H1 (cell line): Measurements from ENCODE around the gene FIGNL2. TPM values are rescaled to one million over a fixed set of nuclear protein-coding genes. Genes with fewer than 3 reads are reported as not detected.

ENCODE experiments used
- CTCF ChIA-PET: fragments of 300-600 bp; sonication (Branson Sonifier 250); formaldehyde crosslinking; loops from one replicate; lab custom pipeline; 2021; ENCODE audit not compliant: partially characterized antibody; lab: Charles Lee
- POLR2A ChIA-PET: fragments of 300-600 bp; sonication (Branson Sonifier 250); formaldehyde crosslinking; loops from one replicate; lab custom pipeline; 2021; ENCODE audit warnings: inconsistent platforms; ENCODE audit not compliant: partially characterized antibody; lab: Charles Lee
- DNase-seq, 2 experiments: peaks; one replicate each; pipeline versions ENCODE4 v3.0.0 to v3.0.0-alpha.2; 2010 to 2022; ENCODE audit warnings: low spot score in 2 of 2, low read depth in 1 of 2, mixed read lengths in 1 of 2
- FAIRE-seq: peaks from 2 replicates; lab custom pipeline; 2011; peaks lifted over from hg19 to GRCh38; lab: Jason Lieb, UNC
- H2AFZ ChIP-seq: 2 replicates; pipeline ENCODE4 v1.8.1; 2012; ENCODE audit warnings: low read length, inconsistent platforms
- H2AK5ac ChIP-seq: 2 replicates; pipeline ENCODE4 v1.6.1; 2013; ENCODE audit warnings: low read depth, low read length
- H2BK120ac ChIP-seq: replicated peaks from 2 replicates; pipeline ENCODE3; 2013; ENCODE audit warnings: low read depth, low read length, inconsistent platforms
- H2BK12ac ChIP-seq: 2 replicates; pipeline ENCODE4 v1.6.1; 2013; ENCODE audit warnings: low read depth, low read length
- H2BK15ac ChIP-seq: 2 replicates; pipeline ENCODE4 v1.6.1; 2013; ENCODE audit warnings: low read length
- H2BK20ac ChIP-seq: 2 replicates; pipeline ENCODE4 v1.6.1; 2013; ENCODE audit warnings: low read length
- H2BK5ac ChIP-seq: 2 replicates; pipeline ENCODE4 v1.6.1; 2013; ENCODE audit warnings: low read depth, low read length
- H3K14ac ChIP-seq: 2 replicates; pipeline ENCODE4 v1.6.1; 2013; ENCODE audit warnings: inconsistent platforms; ENCODE audit not compliant: insufficient read length
- H3K18ac ChIP-seq: 2 replicates; pipeline ENCODE4 v1.6.1; 2013; ENCODE audit warnings: low read length; ENCODE audit errors: extremely low read depth
- H3K23ac ChIP-seq: 2 replicates; pipeline ENCODE4 v1.6.1; 2013; ENCODE audit warnings: inconsistent platforms; ENCODE audit not compliant: insufficient read length
- H3K23me2 ChIP-seq: 2 replicates; pipeline ENCODE4 v1.6.1; 2013; ENCODE audit warnings: low read depth, low read length
- H3K27ac ChIP-seq: 2 replicates; pipeline ENCODE4 v1.6.1; 2011; ENCODE audit warnings: low read depth, low read length, inconsistent platforms
- H3K27me3 ChIP-seq, 4 experiments: replicated peaks in 1 of 4; 1 replicate in 1 of 4; 2 replicates in 3 of 4; pipeline versions ENCODE4 v1.6.1 to v1.8.1; 2011 to 2013; ENCODE audit warnings: low read length in 3 of 4, mild to moderate bottlenecking in 3 of 4, inconsistent platforms in 2 of 4, mixed read lengths in 2 of 4, moderate library complexity in 1 of 4; ENCODE audit not compliant: control insufficient read depth in 3 of 4, insufficient read depth in 3 of 4; ENCODE audit errors: extremely low read depth in 1 of 4
- H3K36me3 ChIP-seq, 4 experiments: 2 replicates each; pipeline versions ENCODE4 v1.6.1 to v1.8.1; 2011 to 2013; ENCODE audit warnings: mild to moderate bottlenecking in 4 of 4, low read length in 3 of 4, moderate library complexity in 2 of 4, control low read depth in 1 of 4, inconsistent platforms in 1 of 4; ENCODE audit not compliant: insufficient read depth in 4 of 4, control insufficient read depth in 2 of 4
- H3K4ac ChIP-seq: replicated peaks from 2 replicates; pipeline ENCODE3; 2013; ENCODE audit warnings: low read length, low read depth, mixed read lengths, inconsistent platforms; ENCODE audit not compliant: insufficient read length
- H3K4me1 ChIP-seq, 4 experiments: replicated peaks in 1 of 4; 1 replicate in 1 of 4; 2 replicates in 3 of 4; pipeline versions ENCODE4 v1.6.1 to v1.8.1; 2011 to 2013; ENCODE audit warnings: low read length in 3 of 4, inconsistent platforms in 2 of 4, mixed read lengths in 1 of 4; ENCODE audit not compliant: insufficient read depth in 4 of 4, control insufficient read depth in 3 of 4
- H3K4me2 ChIP-seq, 2 experiments: 2 replicates each; pipeline versions ENCODE4 v1.6.1 to v1.8.1; 2011 to 2013; ENCODE audit warnings: low read depth in 2 of 2, low read length in 2 of 2, control low read depth in 1 of 2, inconsistent platforms in 1 of 2, mild to moderate bottlenecking in 1 of 2; ENCODE audit not compliant: insufficient read depth in 1 of 2
- H3K4me3 ChIP-seq, 4 experiments: fragments of 200-600, 300-600 bp in 1 of 4; sonication (generic), shearing (Covaris generic), sonication (Bioruptor Twin) in 1 of 4; 2 replicates each; pipeline versions ENCODE4 v1.5.1 to v1.8.1; 2011 to 2016; ENCODE audit warnings: low read length in 4 of 4, low read depth in 3 of 4, control low read depth in 2 of 4, inconsistent platforms in 2 of 4, mild to moderate bottlenecking in 2 of 4, mixed read lengths in 1 of 4, moderate library complexity in 1 of 4; ENCODE audit not compliant: insufficient read depth in 2 of 4; ENCODE audit errors: extremely low read depth in 1 of 4
- H3K56ac ChIP-seq: replicated peaks from 2 replicates; pipeline ENCODE3; 2013; ENCODE audit warnings: low read depth, mild to moderate bottlenecking, mixed read lengths, low read length, inconsistent platforms; ENCODE audit not compliant: insufficient read length
- H3K79me1 ChIP-seq: 2 replicates; pipeline ENCODE4 v1.6.1; 2013; ENCODE audit warnings: low read depth, low read length, control low read depth
- H3K79me2 ChIP-seq, 2 experiments: 2 replicates each; pipeline versions ENCODE4 v1.6.1 to v1.8.1; 2012 to 2013; ENCODE audit warnings: low read length in 2 of 2, mild to moderate bottlenecking in 2 of 2, inconsistent platforms in 1 of 2; ENCODE audit not compliant: insufficient read depth in 2 of 2, control insufficient read depth in 1 of 2
- H3K9ac ChIP-seq, 4 experiments: replicated peaks in 1 of 4; 1 replicate in 1 of 4; 2 replicates in 3 of 4; pipeline versions ENCODE4 v1.6.1 to v1.8.1; 2011 to 2013; ENCODE audit warnings: low read depth in 3 of 4, low read length in 3 of 4, control low read depth in 2 of 4, mild to moderate bottlenecking in 2 of 4, moderate library complexity in 2 of 4, inconsistent platforms in 1 of 4; ENCODE audit errors: extremely low read depth in 1 of 4
- H3K9me3 ChIP-seq, 2 experiments: 2 replicates each; pipeline versions ENCODE4 v1.6.1 to v1.8.1; 2012 to 2013; ENCODE audit warnings: mild to moderate bottlenecking in 2 of 2, moderate library complexity in 2 of 2, control low read depth in 1 of 2, inconsistent platforms in 1 of 2, low read depth in 1 of 2, low read length in 1 of 2, mixed read lengths in 1 of 2; ENCODE audit not compliant: insufficient read depth in 2 of 2
- H4K20me1 ChIP-seq, 2 experiments: replicated peaks in 1 of 2; 2 replicates each; pipeline versions ENCODE3 to v1.8.1; 2011 to 2013; ENCODE audit warnings: inconsistent platforms in 2 of 2, low read length in 2 of 2, mild to moderate bottlenecking in 1 of 2; ENCODE audit not compliant: insufficient read depth in 2 of 2, control insufficient read depth in 1 of 2
- H4K5ac ChIP-seq: 2 replicates; pipeline ENCODE4 v1.6.1; 2013; ENCODE audit warnings: low read length, low read depth, mixed read lengths, inconsistent platforms; ENCODE audit not compliant: insufficient read length
- H4K8ac ChIP-seq: 2 replicates; pipeline ENCODE4 v1.8.0; 2013; ENCODE audit warnings: mild to moderate bottlenecking, moderate library complexity, low read length, inconsistent platforms; ENCODE audit not compliant: insufficient read depth; ENCODE audit errors: extremely low read depth
- H4K91ac ChIP-seq: replicated peaks from 2 replicates; pipeline ENCODE3; 2013; ENCODE audit warnings: low read length, mixed read lengths, inconsistent platforms; ENCODE audit not compliant: insufficient read length
- BCL11A ChIP-seq, 2 experiments: IDR thresholded peaks; one replicate each; pipeline ENCODE4 v1.6.1; 2011; ENCODE audit warnings: low read depth in 2 of 2, low read length in 2 of 2, mild to moderate bottlenecking in 2 of 2
- GABPA ChIP-seq: IDR thresholded peaks from 2 replicates; pipeline ENCODE4 v1.6.1; 2011; ENCODE audit warnings: mild to moderate bottlenecking, low read length, moderate library complexity, borderline replicate concordance; ENCODE audit not compliant: insufficient read depth
- HDAC2 ChIP-seq, 2 experiments: fragments of 300-600 bp in 1 of 2; sonication (generic) in 1 of 2; IDR thresholded peaks; 2 replicates each; pipeline ENCODE4 v1.6.1; 2011 to 2012; ENCODE audit warnings: low read depth in 2 of 2, low read length in 2 of 2, mild to moderate bottlenecking in 2 of 2, moderate library complexity in 2 of 2, borderline replicate concordance in 1 of 2, inconsistent platforms in 1 of 2
- JUN ChIP-seq: IDR thresholded peaks from 2 replicates; pipeline ENCODE4 v1.6.1; 2011; ENCODE audit warnings: low read depth, mild to moderate bottlenecking, improper control_type of control experiment, low read length
- JUND ChIP-seq: IDR thresholded peaks from 2 replicates; pipeline ENCODE4 v1.6.1; 2011; ENCODE audit warnings: mild to moderate bottlenecking, improper control_type of control experiment, low read length
- KDM4A ChIP-seq: IDR thresholded peaks from one replicate; pipeline ENCODE4 v1.7.1; 2012; ENCODE audit warnings: low read depth, mild to moderate bottlenecking, moderate library complexity, low read length, inconsistent platforms; ENCODE audit not compliant: severe bottlenecking
- PHF8 ChIP-seq: fragments of 200-600 bp; sonication (generic); conservative IDR thresholded peaks from 2 replicates; pipeline ENCODE4 v1.7.1; 2012; ENCODE audit warnings: low read depth, mild to moderate bottlenecking, inconsistent platforms, low read length, moderate library complexity
- SIN3A ChIP-seq, 2 experiments: IDR thresholded peaks in 1 of 2; conservative IDR thresholded peaks in 1 of 2; 2 replicates each; pipeline ENCODE4 v1.6.1; 2011 to 2012; ENCODE audit warnings: low read length in 2 of 2, improper control_type of control experiment in 1 of 2, low read depth in 1 of 2, mild to moderate bottlenecking in 1 of 2
- TAF1 ChIP-seq: IDR thresholded peaks from 2 replicates; pipeline ENCODE4 v1.6.1; 2011; ENCODE audit warnings: mild to moderate bottlenecking, low read depth, low read length
- YY1 ChIP-seq: IDR thresholded peaks from 2 replicates; pipeline ENCODE4 v1.6.1; 2011; ENCODE audit warnings: low read depth, mild to moderate bottlenecking, low read length
- WGBS, 2 experiments: shearing (Covaris generic) in 1 of 2; methylation state at CpG; one replicate each; pipeline versions ENCODE4 v1.1.6 to v1.1.7; 2013 to 2015; ENCODE audit warnings: low lambda C conversion rate in 2 of 2, mixed read lengths in 2 of 2, inconsistent platforms in 1 of 2, low coverage in 1 of 2, missing lambda C conversion rate in 1 of 2; ENCODE audit not compliant: insufficient replicate concordance in 2 of 2, insufficient coverage in 1 of 2, insufficient read length in 1 of 2; ENCODE audit errors: extremely low coverage in 1 of 2, missing lambda C conversion rate in 1 of 2; 5-methylcytosine and 5-hydroxymethylcytosine counted together
- polyA plus RNA-seq, 7 experiments: library from polyadenylated mRNA; depleted of rRNA in 3 of 7; stranded (reverse) in 5 of 7; unstranded in 2 of 7; fragments of >200 nt in 5 of 7; fragments of 200-250 nt in 2 of 7; gene quantifications; 1 replicate in 5 of 7; 2 replicates in 1 of 7; 4 replicates in 1 of 7; pipeline versions ENCODE4 v1.2.1 to v1.2.3, GENCODE V29; 2011 to 2013; ENCODE audit warnings: missing spikeins in 2 of 7, mixed read lengths in 2 of 7
- total RNA-seq: library from RNA; stranded (reverse); fragmentation: NEBNext Ultra II Directional; extraction: Animal tissue kit (Norgen Biotek cat#: 25700); gene quantifications from 2 replicates; pipeline ENCODE4 v1.2.1, GENCODE V29; 2021

The FIGNL2 gene
- total and polyA plus RNA-seq, 2 of the 8 experiments (the other 6 are each of a cell fraction or from before 2014, with no cell fraction given), result 6.5 to 7.1 TPM

- no peak overlapping the region for H2BK5ac ChIP-seq
- no peak overlapping the region for H3K9ac ChIP-seq
- CTCF ChIA-PET, result interaction anchor here (1.2 to 2.0 kb wide), 4 partner anchors 18 to 25 kb away, joined by 3 to 17 read pairs (median 6); no protein-coding TSS in a partner anchor
- DNase-seq (peak in 1 of 2 experiments; percentile 81), FAIRE-seq (no peak)
- H2BK120ac ChIP-seq, result no peak overlapping the region
- peak overlapping the region; percentile 32; the same call in 1 of the 2 replicates for H3K18ac ChIP-seq
- WGBS, 2 experiments, result 0% methylated on average over 24 of the region's 59 CpGs; no CpG with 5 or more reads in 1 of the 2 experiments
- peaks cover 6 to 31% (median 31%) of the 10 kb centered on the region in 4 experiments for H3K27me3 ChIP-seq
- no peak overlapping the region for H2BK12ac ChIP-seq
- POLR2A ChIA-PET, result interaction anchor here (0.7 to 11.0 kb wide), 6 partner anchors 10 to 905 kb away, joined by 3 to 107 read pairs (median 7); no protein-coding TSS in a partner anchor
- H3K23ac ChIP-seq, result no peak overlapping the region
- H3K79me2 ChIP-seq, result peaks cover 0 to 4% of the 10 kb centered on the region in 2 experiments; a peak in 2 of 4 replicates
- H4K5ac ChIP-seq, result no peak overlapping the region
- H3K36me3 ChIP-seq, result no peaks in the 10 kb centered on the region
- peaks cover 18% of the 10 kb centered on the region; the same call in 1 of the 2 replicates for H3K23me2 ChIP-seq
- H2AFZ ChIP-seq, result no peak overlapping the region
- H3K4me3 ChIP-seq, result peak overlapping the region; percentile 61 to 91 (median 76)
- H3K4me1 ChIP-seq, result peaks cover 12 to 33% (median 24%) of the 10 kb centered on the region in 4 experiments
- no peak overlapping the region for H2BK15ac ChIP-seq
- H3K27ac ChIP-seq, result no peak overlapping the region
- H3K56ac ChIP-seq, result no peak overlapping the region
- H3K4me2 ChIP-seq, result peak overlapping the region; percentile 84 to 97
- H4K20me1 ChIP-seq, result peaks cover 2 to 14% of the 10 kb centered on the region in 2 experiments
- H3K9me3 ChIP-seq, result no peaks in the 10 kb centered on the region
- H3K79me1 ChIP-seq, result peaks cover 3% of the 10 kb centered on the region; the same call in 1 of the 2 replicates
- TF ChIP-seq JUN, result no peak
- no peak for TF ChIP-seq PHF8
- TF ChIP-seq KDM4A, result peak; percentile 67
- no peak for TF ChIP-seq BCL11A (IDR thresholded peaks at IDR 0.05; ENCODE audit: low read depth in 2 of 2, low read length in 2 of 2)
- peak in 1 of 2 experiments; percentile 38; a peak in 2 of 4 replicates for TF ChIP-seq HDAC2 (IDR thresholded peaks at IDR 0.05; ENCODE audit: borderline replicate concordance in 1 of 2, low read depth in 2 of 2, low read length in 2 of 2)
- TF ChIP-seq TAF1, result no peak
- TF ChIP-seq YY1, result no peak
- TF ChIP-seq SIN3A (conservative IDR thresholded peaks at IDR 0.05 in 1 of 2, IDR thresholded peaks at IDR 0.05 in 1 of 2; ENCODE audit: low read depth in 1 of 2, low read length in 2 of 2), result peak in 1 of 2 experiments; percentile 46; a peak in 2 of 4 replicates
- TF ChIP-seq JUND, result no peak
- TF ChIP-seq GABPA, result no peak
- no peak overlapping the region for H2AK5ac ChIP-seq
- H4K8ac ChIP-seq, result no peak overlapping the region
- no peak overlapping the region for H3K4ac ChIP-seq
- H4K91ac ChIP-seq, result no peak overlapping the region
- no peak overlapping the region for H3K14ac ChIP-seq
- no peak overlapping the region for H2BK20ac ChIP-seq
These were observed 1.4 kb downstream of the FIGNL2 start for GRCh38 chr12:51846911-51847642.
